Activated CD8-positive, alpha-beta memory T cell treated with anti-CD3 and anti-CD28 coated beads, Interleukin-2, amount 50 U/mL, for 4 hours (primary cell): Measurements from ENCODE around the gene JKAMP.
"Not testable (repeated sequence)": the region's sequence is repeated elsewhere in the genome, so short reads cannot be mapped to it uniquely, and the experiment has no call there.

ENCODE experiments used
- DNase-seq: peaks from one replicate; pipeline ENCODE4 v3.0.0-alpha.2; 2020

JKAMP gene, protein sequence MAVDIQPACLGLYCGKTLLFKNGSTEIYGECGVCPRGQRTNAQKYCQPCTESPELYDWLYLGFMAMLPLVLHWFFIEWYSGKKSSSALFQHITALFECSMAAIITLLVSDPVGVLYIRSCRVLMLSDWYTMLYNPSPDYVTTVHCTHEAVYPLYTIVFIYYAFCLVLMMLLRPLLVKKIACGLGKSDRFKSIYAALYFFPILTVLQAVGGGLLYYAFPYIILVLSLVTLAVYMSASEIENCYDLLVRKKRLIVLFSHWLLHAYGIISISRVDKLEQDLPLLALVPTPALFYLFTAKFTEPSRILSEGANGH

DNA sequence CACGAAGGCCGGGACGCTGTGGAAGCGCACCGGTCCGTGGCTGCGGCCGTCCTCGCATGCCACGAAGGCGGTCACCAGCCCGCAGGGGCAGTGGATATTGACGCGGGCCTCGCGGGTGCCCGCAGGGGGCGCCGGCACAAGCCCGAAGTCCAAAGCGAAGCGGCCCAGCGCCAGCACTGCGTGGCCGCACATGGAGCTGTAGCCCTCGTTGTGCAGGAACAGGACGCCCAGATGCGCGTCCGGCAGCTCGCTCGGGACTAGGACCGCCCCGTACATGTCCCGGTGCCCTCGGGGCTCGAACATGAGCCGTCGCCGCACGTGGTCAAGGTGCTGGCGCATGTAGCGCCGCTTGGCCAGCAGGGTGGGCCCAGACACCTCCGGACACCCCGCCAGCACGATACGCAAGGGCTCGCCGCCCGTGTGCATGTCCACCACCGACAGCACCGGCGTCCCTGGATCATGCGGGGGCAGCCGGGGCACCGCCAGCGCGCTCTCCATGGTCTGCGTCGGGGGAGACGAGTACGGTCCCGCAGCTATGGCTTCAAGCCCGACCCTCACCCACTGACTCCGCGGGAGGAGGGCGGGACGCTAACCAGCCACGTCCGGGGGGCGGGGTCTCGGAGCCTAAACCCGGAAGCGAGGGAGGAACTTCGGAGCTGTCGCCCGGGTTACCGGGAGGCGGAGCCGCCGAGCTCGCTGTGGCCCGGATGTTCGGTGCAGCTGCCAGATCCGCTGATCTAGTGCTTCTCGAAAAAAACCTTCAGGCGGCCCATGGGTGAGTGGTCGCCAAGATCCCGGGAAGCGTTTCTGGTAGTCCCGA is at the start of gene JKAMP, which contains the start of gene L3HYPDH:
Gene JKAMP, plus strand, starts transcription at position 699 of the 820 bp plus-strand sequence. Its CDS starts 73 bp downstream, at position 772.
Gene L3HYPDH, minus strand, starts transcription at position 590 of the 820 bp plus-strand sequence. Its CDS starts 92 bp downstream, at position 498.
- peak; percentile 99 for DNase-seq

DNA sequence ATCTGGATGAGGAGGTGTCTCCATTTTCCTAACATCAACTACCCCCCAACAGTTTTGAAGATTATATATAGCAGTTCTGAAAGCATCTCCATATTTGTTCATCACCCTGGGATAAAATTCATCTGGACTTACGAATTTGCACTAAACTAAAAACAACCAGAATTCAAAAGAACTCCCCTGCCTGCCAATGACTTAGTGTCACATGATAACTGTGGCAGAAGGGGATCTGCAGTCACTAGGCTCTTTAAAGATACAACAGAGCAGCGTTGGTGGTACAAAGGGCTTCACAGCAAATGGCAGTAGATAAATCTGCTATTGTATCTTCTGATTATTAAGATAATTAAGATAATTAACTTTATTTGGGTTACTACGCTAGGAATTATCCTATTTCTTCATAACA is 49.2 kb upstream of the JKAMP start:
- DNase-seq = no peak

DNA sequence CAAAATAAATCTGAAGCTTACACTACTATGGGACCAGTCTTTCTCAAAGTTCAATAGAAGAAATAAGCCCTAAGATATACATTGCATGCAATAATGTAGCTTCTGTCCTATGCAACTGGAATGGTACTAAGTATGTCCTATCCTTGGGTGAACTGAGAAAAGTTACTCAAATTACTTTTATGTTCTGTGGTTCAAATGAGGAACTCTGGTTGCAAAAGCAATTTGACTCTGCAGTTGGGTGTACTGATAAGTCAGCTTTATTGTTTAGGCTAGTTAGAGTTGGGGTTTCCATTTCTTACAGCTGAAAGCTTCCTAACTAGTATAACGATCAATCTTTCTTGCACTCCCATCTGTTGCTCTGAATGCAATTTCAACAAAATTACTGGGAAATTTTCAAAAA is 48.3 kb upstream of the JKAMP start:
- DNase-seq = no peak

DNA sequence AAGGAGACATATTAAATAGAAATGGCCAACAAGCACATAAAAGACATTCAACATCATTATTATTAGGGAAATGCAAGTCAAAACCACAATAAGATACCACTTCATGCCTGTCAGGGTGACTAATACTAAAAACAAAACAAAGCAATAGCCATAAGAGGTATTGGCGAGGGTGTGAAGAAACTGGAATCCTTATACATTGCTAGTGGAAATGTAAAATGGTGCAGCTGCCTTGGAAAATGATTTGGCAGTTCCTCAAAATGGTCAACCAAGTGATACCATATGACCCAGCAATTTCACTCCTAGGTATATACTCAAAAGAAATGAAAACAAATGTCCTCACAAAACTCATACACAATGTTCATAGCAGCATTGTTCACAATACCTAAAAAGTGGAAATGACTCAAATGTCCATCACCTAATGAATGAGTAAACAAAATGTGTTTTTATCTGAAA is 46.1 kb upstream of the JKAMP start:
- DNase-seq = no peak

DNA sequence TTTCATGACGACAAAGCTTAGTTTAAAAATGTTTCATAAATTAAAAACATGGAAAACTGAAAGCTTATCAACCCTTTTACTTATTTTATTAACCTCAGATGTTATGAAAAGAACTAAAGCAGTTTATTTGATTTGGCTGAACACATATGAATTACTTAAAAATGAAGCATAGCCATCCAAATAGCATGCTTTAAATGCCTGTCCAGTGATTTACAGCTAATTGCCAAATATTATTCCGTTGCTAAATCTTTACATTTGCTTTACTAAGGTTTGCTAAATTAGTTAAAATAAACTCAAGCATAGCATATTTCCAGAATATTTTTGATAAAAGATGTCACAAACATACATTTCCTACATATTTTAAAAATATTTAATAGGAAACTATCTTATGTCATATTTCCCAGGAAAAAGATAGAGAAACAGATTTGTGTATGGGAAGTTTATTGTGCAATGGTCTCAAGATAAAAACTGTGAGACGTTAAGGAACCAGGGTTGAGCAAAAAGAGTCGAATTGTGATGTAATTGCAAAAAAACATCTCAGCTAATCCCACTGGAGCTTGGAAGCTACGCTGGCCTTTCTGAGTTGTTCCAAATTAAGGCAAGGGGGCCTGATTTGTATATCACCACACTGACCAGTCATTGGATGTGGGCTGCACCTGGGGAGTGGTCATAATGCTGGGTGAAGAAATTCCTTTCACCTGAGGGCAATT is 44.9 kb upstream of the JKAMP start:
- DNase-seq = no peak

DNA sequence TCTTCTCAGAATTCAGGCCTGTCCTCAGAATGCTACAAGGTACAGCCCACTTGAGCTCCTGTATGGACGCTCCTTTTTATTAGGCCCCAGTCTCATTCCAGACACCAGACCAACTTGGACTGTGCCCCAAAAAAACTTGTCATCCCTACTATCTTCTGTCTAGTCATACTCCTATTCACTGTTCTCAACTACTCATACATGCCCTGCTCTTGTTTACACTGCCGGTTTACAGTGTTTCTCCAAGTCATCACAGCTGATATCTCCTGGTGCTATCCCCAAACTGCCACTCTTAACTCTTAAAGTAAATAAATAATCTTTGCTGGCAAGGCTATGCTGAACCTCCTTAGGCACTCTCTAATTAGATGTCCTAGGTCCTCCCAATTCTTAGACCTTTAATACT is 35.6 kb upstream of the JKAMP start:
- DNase-seq = not testable (repeated sequence)

DNA sequence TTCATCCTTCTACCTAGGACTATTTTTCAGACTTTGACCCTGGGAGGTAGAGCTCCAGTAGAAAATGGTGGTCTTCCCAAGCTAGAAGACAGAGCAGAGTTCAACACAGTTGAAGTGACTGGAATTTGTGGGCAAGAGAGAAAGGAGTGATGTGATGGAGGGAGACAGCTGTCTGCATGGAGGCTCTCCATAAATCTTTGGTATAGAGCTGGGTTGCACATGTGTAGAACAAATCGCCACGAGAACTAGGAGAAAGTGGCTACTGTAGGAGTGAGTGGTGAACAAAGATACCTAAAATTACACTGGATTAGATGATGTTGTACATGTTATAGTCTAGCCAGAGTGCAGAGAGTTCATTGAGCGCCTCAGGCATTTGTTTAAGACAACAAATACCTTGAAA is 33.6 kb upstream of the JKAMP start:
- DNase-seq = no peak

DNA sequence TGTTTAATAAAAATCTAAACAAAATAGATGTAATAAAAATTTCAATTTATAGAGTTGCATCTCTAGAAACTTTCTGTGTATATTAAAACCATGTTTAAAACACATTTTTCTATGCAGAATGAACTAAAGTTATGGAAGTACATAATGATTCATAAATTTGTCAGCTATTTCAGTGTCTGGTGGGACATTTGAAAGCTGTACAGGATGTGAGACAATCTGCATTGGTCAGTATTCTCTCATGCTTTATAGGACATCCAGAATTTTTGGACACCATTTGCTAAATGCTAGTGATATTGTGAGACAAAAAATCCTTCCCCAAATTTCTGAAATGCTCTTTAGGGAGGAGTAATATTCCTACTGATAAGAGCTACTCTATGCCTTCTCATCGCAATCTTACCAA is 32.5 kb upstream of the JKAMP start:
- no peak for DNase-seq

DNA sequence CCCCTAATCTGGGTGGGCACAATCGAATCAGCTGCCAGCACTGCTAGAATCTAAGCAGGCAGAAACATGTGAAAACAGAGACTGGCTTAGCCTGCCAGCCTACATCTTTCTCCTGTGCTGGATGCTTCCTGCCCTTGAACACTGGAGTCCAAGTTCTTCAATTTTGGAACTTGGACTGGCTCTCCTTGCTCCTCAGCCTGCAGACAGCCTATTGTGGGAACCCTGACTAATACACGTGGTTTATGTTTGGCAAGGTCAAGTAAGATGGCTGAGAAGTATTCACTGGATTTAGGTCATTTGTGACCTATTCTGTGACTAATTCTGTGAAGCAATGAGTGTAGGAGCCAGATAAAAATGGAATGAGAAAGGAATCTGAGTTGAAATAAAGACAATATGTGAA is 30.2 kb upstream of the JKAMP start:
- no peak for DNase-seq

DNA sequence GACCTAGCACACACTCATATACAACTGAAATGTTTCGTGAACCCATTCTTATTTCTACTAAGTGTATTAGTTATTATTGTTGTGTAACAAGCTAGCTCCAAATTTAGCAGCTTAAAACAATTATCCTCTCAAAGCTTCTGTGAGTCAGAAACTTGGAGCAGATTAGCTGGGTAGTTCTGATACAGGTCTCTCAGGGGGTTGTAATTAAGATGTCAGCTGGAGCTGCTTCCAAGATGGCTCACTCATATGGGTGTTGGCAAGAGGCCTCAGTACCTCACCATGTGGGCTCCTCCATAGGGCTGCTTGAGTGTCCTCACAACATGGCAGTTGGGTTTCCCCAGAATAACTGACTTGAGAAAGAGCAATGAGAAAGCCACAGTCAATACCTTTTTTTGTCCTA is 28.9 kb upstream of the JKAMP start:
- no peak for DNase-seq

DNA sequence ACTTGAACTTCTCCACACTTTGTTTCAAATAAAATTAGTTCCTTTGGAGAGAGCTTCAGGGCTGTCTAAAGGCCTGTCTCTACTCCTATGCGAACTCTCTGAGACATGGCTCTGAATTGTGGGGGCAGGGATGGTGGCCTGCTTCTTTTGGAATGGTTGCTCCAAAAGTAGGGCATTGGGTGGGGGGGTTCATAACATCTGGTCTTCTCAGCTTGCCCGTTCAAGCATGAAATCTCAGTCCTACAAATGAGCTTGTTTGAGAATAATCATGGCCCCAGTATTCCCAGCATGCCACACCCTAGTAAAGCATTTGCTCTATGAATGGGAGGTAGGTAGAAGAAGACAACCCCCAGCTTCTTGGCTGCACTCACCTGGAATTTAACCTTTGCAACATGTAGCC is 25.8 kb upstream of the JKAMP start:
- no peak for DNase-seq

DNA sequence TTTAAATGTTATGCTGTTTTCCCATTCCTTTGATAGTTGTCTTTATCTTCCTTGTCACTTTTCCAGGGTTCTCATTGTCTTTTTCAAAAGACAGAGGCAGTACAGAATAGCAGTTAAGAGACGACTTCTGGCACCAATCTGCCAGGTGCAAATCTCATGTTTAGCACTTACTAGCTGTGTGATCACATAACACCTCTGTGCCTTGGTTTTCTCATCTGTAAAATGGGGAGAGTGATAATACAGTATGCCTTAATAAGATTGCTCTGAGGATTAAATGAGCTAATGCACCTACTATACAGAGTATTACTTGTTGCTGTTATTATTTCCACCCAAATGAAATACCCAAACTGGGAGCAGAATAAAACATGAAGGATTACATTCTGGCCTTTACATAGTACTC is 23.9 kb upstream of the JKAMP start:
- no peak for DNase-seq

DNA sequence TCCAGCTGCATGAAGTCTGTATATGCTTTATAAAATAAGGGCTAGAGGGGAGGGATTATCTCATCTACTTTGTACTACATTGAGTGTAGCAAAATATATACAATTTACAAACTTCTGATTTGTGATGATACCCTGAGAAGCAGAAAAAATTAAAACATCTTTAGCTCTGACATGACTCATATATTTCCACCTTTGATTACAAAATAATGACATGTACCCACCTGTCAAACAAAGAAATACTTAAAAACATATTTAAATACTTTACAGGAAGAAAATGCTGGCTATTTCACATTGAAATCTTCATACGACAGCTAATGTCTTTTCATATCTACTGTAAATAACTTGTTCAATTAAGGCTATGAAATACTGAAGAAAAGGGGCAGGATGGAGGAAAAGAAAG is 22.4 kb upstream of the JKAMP start:
- no peak for DNase-seq

DNA sequence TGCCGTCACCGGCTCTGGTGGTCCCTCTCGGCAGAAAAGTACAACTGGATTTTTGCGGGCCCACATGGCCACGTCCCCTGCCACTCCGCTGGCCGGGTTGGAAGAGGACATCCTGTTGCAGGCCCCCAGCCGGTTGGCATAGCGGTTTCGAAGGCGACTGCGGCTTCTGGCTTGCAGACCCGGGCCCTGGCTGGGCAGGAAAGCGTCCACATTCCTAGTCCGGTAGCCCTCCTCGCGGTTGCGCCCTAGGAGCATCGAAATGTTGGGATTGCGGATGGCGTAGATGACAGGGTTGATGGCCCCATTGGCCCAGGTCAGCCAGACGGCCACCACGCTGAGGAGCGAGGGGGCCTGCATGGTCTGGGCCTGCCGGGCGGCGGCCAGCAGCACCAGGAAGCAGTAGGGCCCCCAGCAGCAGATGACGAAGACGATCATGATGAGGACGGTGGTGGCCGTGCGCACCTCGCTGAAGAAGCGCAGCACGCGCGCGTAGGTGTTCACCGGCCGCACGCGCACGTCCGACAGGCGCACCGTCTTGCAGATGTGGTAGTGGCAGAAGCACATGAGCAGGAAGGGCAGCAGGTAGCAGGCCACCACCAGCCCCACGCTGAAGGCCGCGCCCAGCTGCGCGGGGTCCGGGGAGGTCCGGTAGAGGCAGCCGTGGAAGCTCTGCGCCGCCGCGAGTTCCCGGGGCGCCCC is 20.4 kb upstream of the JKAMP start:
- DNase-seq = peak; percentile 28

DNA sequence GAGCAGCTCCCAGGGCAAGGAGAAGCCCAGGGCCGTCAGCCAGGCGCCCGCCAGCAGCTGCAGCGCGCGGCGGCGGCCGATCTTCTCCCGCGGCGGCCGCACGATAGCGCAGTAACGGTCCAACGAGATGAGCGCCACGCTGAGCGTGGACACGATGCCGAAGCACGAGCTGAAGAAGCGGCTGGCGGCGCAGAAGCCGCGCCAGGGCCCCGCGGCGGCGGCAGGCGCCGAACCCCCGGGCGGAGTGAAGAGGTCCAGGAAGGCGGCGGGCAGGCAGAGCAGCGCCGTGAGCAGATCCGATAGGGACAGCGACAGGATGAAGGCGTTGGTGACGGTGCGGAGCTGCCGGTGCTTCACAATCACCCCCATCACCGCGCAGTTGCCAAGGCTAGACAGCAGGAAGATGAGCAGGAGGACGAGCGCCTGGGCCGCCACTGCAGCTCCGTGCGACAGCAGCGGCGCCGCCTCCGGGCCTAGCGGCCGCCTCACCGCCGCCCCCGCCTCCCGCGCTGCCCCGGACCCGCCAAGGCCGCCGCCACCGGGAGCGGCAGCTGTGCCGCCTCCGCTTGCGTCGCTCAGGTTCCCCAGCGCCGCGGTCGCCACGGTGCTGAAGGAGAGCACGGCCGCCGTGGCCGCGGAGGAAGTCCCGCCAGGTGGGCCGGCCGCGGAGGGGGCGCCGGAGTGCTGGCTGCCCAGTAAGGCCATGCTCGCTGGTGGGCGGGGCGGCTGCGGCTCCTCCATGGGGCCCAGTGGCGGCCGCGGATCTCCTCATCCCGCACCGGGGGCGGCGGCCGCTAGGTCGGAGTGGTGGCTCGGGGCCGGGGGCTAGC is 19.6 kb upstream of the JKAMP start:
- peak; percentile 51 for DNase-seq

DNA sequence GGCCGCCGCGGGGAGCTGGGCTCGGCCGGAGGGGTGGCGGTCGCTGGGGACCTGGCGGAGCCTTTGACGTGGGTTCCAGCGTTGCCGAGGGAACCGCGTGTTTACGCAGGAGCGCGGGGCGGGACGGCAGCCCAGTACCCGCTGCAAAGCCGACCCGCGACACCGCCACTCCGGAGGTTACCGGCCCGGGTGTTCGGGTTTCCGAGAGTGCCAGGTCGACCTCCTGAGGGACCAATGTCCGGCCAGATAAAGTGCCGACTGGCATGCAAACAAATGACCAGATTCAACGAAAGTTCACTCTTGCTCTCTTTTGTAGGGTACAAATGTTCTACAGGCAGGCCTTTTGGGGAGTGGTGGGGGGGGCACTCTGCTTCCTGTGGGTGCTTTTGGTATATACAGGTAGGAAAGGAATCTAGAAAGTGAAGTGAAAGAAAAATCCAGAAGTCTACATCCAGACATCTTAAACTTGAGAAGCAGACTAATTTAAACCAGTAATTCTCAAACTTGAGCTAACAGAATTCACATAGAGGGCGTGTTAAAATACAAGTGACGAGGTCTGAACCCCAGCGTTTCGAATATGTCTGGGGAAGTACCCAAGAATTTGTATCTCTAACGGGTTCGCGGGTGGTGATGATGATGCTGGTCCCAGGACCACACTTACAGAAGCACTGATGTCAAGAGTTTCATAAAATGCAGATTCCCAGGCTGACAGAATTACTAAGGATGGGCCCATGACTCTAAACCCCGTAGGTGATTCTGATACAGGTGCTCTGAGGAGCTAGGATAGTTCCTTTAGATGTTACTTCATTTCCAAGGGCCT is 18.8 kb upstream of the JKAMP start, which contains the start of gene GPR135:
Gene GPR135, minus strand, starts transcription at position 65 of the 820 bp plus-strand sequence. CDS start 154 bp downstream, outside the sequence.
- peak; percentile 51 for DNase-seq

DNA sequence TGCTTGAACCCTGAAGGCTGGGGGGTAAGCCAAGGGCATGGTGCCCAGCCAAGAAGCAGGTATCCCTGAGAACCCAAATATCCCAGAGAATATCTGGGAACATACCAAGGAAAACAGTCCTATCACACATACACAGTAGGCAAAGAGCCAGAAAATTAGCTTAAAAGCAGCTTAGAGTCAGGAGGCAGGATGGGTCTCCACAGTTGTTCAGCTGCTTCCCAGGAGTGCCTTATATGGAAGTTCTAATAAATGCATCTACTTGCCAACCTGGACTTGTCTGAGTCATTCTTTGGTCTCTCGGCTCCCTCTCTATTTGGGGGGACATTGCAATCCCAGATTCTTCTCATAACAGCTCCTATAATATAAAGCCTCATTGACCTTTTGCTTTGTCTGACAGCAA is 10.1 kb upstream of the JKAMP start:
- no peak for DNase-seq

DNA sequence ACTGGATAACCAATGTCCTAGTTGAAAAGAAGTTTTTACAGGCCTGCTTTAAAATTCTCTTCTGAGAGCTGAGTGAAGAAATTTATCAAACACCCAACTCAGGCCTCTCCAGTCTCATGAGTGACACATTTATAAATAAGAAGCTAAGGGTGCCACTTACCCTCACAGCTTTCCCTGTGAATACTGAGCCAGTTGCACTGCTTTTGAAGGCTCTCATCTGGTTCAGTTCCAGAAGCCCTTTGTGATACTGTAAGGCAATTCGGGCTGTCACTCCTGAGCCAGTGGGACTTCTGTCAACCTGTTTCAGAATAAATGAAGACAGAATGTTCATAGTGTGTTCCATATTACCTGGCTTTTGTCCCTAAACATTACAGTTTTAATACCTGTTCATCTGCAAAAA is 8.6 kb upstream of the JKAMP start:
- no peak for DNase-seq

DNA sequence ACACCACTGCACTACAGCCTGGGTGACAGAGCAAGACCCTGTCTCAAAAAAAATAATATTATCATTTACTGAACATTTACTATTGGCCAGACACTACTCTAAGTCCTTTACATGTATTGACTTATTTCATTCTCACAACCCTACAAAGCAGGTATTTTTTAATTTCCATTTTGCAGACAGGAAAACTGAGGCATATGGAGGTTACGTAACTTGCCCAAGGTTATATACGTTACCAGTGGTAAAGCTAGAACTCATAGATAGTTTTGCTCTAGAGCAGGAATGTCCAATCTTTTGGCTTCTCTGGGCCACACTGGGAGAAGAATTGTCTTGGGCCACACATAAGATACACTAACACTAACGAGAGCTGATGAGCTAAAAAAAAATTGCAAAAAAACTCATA is 5.8 kb upstream of the JKAMP start:
- no peak for DNase-seq

DNA sequence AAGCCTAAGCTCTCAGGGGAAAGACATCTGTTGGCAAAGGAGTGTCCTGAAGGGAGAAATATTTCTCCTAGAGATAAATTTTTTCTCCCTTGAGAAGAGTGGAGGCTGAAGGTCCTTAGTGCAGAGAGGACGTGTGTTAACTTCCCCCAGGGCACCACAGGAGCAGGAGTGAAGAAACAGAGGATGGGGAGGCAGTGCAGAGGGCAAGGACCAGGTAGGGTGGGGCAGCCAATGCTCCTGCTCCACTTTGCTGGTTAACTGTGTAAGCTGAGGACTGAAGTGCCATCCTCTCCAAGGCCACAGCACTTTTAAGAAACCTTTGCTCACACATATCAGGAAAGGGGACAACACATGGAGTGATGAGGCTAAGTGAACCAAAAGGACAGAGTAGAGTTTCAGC is 4.2 kb upstream of the JKAMP start:
- no peak for DNase-seq

DNA sequence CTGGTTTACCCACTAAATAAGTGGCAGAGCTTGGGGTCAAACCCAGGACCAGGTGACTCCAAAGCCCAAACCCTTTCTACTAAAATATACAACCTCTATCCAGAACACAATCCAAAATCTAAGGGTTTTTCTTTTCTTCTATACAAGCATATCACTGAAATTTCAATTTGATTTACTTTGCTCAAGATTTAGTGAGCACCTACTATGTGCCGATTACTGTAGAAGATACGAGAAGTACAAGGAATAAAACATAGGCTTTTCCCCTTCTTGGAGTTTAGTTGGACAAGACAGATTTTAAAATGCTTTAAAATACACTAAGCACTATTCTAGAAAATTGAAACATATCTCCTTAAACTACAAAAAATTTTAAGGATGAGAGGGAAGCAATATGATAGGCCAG is 2.9 kb upstream of the JKAMP start:
- no peak for DNase-seq
